ENCODE data around the gene KRT85. TPM values are rescaled to one million over a fixed set of nuclear protein-coding genes. Genes with fewer than 3 reads are reported as not detected.

The KRT85 gene
- polyA plus RNA-seq, 1 donor (not counting 4 experiments of a cell fraction or from before 2014, with no cell fraction given): not detected

DNA sequence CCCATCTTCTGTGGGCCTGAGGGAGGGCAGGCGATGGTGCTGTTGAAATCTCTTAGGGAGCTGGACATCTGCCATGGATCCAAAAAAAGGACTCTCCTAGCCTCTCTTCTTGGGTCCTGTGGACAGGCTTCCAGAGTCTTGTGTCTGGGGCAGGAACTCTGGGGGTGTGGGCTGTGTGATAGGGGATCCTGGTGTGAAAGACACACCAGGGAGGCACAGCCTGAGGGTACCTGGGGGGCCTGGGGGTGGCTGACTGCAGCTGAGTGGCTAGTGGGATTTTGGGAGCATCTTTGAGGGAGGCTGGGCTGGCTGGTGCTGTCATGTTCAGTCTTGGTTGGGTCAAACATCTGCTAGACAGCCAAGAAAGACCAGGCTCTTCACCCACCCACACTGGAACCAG lies 44.3 kb downstream of the KRT85 start:
- Histone ChIP-seq H2AFZ (ENCODE audit: control insufficient read depth, low read length) (no peak overlapping the region), H3K4me1 (ENCODE audit: control insufficient read depth, extremely low read depth, insufficient read depth, low read length) (peaks cover 8% of the 10 kb centered on the region), H3K36me3 (ENCODE audit: control insufficient read depth in 2 of 2, extremely low read depth in 1 of 2, insufficient read depth in 2 of 2, low read length in 2 of 2) (no peaks in the 10 kb centered on the region), H3K4me3 (ENCODE audit: control insufficient read depth in 2 of 3, extremely low read depth in 1 of 3, insufficient read depth in 2 of 3, low read depth in 1 of 3, low read length in 3 of 3) (no peak overlapping the region), H3K9ac (ENCODE audit: control insufficient read depth, extremely low read depth, insufficient read depth, low read length) (no peak overlapping the region), H3K27ac (ENCODE audit: control insufficient read depth, insufficient read depth, low read length) (no peak overlapping the region), H3K9me1 (ENCODE audit: control insufficient read depth, extremely low read depth, insufficient read depth, low read length) (no peaks in the 10 kb centered on the region), H4K20me1 (ENCODE audit: control insufficient read depth, extremely low read depth, insufficient read depth, low read length) (no peaks in the 10 kb centered on the region), H3K27me3 (ENCODE audit: control insufficient read depth, extremely low read depth, insufficient read depth, low read length) (peaks cover 4% of the 10 kb centered on the region), H3K9me3 (ENCODE audit: control insufficient read depth, low read depth, low read length) (no peaks in the 10 kb centered on the region), H3K79me2 (ENCODE audit: control insufficient read depth, insufficient read depth, low read length) (no peaks in the 10 kb centered on the region), H3K4me2 (ENCODE audit: control insufficient read depth, extremely low read depth, insufficient read depth, low read depth, low read length) (no peak overlapping the region)
- TF ChIP-seq EZH2 (IDR thresholded peaks at IDR 0.05; ENCODE audit: low read length): no peak
- TF ChIP-seq, protein P1, sequence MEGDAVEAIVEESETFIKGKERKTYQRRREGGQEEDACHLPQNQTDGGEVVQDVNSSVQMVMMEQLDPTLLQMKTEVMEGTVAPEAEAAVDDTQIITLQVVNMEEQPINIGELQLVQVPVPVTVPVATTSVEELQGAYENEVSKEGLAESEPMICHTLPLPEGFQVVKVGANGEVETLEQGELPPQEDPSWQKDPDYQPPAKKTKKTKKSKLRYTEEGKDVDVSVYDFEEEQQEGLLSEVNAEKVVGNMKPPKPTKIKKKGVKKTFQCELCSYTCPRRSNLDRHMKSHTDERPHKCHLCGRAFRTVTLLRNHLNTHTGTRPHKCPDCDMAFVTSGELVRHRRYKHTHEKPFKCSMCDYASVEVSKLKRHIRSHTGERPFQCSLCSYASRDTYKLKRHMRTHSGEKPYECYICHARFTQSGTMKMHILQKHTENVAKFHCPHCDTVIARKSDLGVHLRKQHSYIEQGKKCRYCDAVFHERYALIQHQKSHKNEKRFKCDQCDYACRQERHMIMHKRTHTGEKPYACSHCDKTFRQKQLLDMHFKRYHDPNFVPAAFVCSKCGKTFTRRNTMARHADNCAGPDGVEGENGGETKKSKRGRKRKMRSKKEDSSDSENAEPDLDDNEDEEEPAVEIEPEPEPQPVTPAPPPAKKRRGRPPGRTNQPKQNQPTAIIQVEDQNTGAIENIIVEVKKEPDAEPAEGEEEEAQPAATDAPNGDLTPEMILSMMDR (optimal IDR thresholded peaks at IDR 0.05 in 1 of 3, IDR thresholded peaks at IDR 0.05 in 1 of 3, conservative IDR thresholded peaks at IDR 0.05 in 1 of 3; ENCODE audit: extremely low read depth in 1 of 3, insufficient read depth in 2 of 3, low read length in 3 of 3): no peak
- no peak for FAIRE-seq
- no peak for DNase-seq (ENCODE audit: low read depth, low spot score)
- dilution Hi-C loops (cut with MboI; ENCODE audit: extremely low pct_ligation_motif_present, low sequenced_read_pairs): no loop called here

- H3K4me2 ChIP-seq (ENCODE audit: control insufficient read depth, extremely low read depth, insufficient read depth, low read depth, low read length): no peak overlapping the region
- no peaks in the 10 kb centered on the region for H3K9me1 ChIP-seq (ENCODE audit: control insufficient read depth, extremely low read depth, insufficient read depth, low read length)
- no peak for TF ChIP-seq EZH2 (IDR thresholded peaks at IDR 0.05; ENCODE audit: low read length)
- TF ChIP-seq, protein P1 (optimal IDR thresholded peaks at IDR 0.05 in 1 of 3, IDR thresholded peaks at IDR 0.05 in 1 of 3, conservative IDR thresholded peaks at IDR 0.05 in 1 of 3; ENCODE audit: extremely low read depth in 1 of 3, insufficient read depth in 2 of 3, low read length in 3 of 3): no peak
- H3K9me3 ChIP-seq (ENCODE audit: control insufficient read depth, low read depth, low read length): no peaks in the 10 kb centered on the region
- no peak for FAIRE-seq
- H3K9ac ChIP-seq (ENCODE audit: control insufficient read depth, extremely low read depth, insufficient read depth, low read length): no peak overlapping the region
- H4K20me1 ChIP-seq (ENCODE audit: control insufficient read depth, extremely low read depth, insufficient read depth, low read length): no peaks in the 10 kb centered on the region
- H3K27ac ChIP-seq (ENCODE audit: control insufficient read depth, insufficient read depth, low read length): no peak overlapping the region
- H3K4me1 ChIP-seq (ENCODE audit: control insufficient read depth, extremely low read depth, insufficient read depth, low read length): no peaks in the 10 kb centered on the region
- H3K79me2 ChIP-seq (ENCODE audit: control insufficient read depth, insufficient read depth, low read length): no peaks in the 10 kb centered on the region
- H3K27me3 ChIP-seq (ENCODE audit: control insufficient read depth, extremely low read depth, insufficient read depth, low read length): peaks cover 4% of the 10 kb centered on the region
- dilution Hi-C loops (cut with MboI; ENCODE audit: extremely low pct_ligation_motif_present, low sequenced_read_pairs): no loop called here
- no peak overlapping the region for H3K4me3 ChIP-seq (ENCODE audit: control insufficient read depth in 2 of 3, extremely low read depth in 1 of 3, insufficient read depth in 2 of 3, low read depth in 1 of 3, low read length in 3 of 3)
- DNase-seq (ENCODE audit: low read depth, low spot score): no peak
- H3K36me3 ChIP-seq (ENCODE audit: control insufficient read depth in 2 of 2, extremely low read depth in 1 of 2, insufficient read depth in 2 of 2, low read length in 2 of 2): no peaks in the 10 kb centered on the region
- H2AFZ ChIP-seq (ENCODE audit: control insufficient read depth, low read length): no peak overlapping the region
These were observed 45.2 kb downstream of the KRT85 start for GRCh38 chr12:52322069-52322468.

Measured in keratinocyte (primary cell).